Thoracic aorta (tissue), 2 donors: Measurements from ENCODE around the gene CNBD2. TPM values are rescaled to one million over a fixed set of nuclear protein-coding genes. Genes with fewer than 3 reads are reported as not detected.

ENCODE experiments used
- ATAC-seq: fragments of 150-250 bp; one replicate; pipeline ENCODE4 v1.8.0; 2017; ENCODE audit warnings: low read depth; ENCODE audit not compliant: insufficient number of reproducible peaks, low FRiP score
- DNase-seq: peaks from one replicate; pipeline ENCODE4 v3.0.0-alpha.2; 2020; ENCODE audit warnings: low spot score
- H3K27ac ChIP-seq, 2 donors: fragments of 200-600 bp; sonication (generic); 1 replicate in 1 of 2; 2 replicates in 1 of 2; pipeline ENCODE4 v1.5.1; 2016; ENCODE audit warnings: mild to moderate bottlenecking in 2 of 2, moderate library complexity in 2 of 2
- H3K27me3 ChIP-seq: fragments of 200-600 bp; sonication (generic); replicated peaks from 2 replicates; pipeline ENCODE4 v1.6.0; 2016; ENCODE audit warnings: mild to moderate bottlenecking; ENCODE audit not compliant: insufficient read depth
- H3K36me3 ChIP-seq: fragments of 200-600 bp; sonication (generic); one replicate; pipeline ENCODE4 v1.5.1; 2016
- H3K4me1 ChIP-seq, 2 donors: fragments of 200-600 bp; sonication (generic); 1 replicate in 1 of 2; 2 replicates in 1 of 2; pipeline versions ENCODE4 v1.5.1 to v1.6.0; 2016; ENCODE audit warnings: low read depth in 2 of 2, mild to moderate bottlenecking in 1 of 2; ENCODE audit not compliant: control insufficient read depth in 1 of 2
- H3K4me3 ChIP-seq: fragments of 200-600 bp; sonication (generic); 2 replicates; pipeline ENCODE4 v1.5.1; 2016; ENCODE audit warnings: mild to moderate bottlenecking
- H3K9me3 ChIP-seq: fragments of 200-600 bp; sonication (generic); 2 replicates; pipeline ENCODE4 v1.5.1; 2016
- total RNA-seq, 2 donors: library from RNA; depleted of rRNA; stranded (reverse); fragments of >200 nt; gene quantifications; one replicate each; pipeline versions ENCODE4 v1.1.0 to v1.2.3, GENCODE V29; 2016
- TF ChIP-seq, protein P1 (sequence below): fragments of 200-600 bp; sonication (generic); IDR thresholded peaks from one replicate; pipeline ENCODE4 v1.5.1; 2019; ENCODE audit warnings: antibody characterized with exemption

CNBD2 gene
- 1 to 10 TPM; 1.2 to 2.6 TPM for total RNA-seq

DNA sequence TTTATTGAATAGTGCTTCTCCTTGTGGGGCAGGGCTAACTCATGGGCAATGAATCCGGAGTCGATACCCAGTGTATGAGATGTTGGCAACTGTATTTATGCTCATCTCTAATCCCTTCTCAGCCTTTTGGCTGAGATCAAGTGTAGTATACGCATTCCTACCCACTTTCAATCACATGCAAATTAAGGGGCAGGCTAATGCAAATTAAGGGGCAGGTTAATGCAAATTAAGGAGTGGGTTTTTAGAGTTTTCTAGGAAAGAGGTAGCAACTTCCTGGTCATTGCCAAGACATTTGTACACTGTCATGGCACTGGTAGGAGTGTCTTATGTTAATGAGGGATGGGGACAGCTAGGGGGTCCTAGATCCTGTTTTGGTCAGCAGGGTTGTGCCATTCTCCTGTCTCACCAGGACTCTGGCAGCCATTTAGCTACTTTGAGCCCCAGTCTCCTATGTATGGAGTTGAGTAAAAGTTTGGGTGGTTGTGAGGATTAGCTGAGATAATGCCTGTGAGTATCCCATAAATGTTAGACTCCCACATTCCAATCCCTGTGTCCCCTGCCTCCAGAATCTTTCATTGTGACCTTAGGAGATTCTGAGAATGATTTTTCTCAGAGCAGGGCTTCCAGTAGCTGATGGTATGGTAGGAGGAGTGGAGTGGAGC lies at the start of gene CNBD2:
Gene CNBD2 (plus strand): TSS at position 612 of the 662 bp plus-strand sequence. CDS start 173 bp downstream, outside the sequence.
- no peaks in the 10 kb centered on the region for H3K4me1 ChIP-seq
- TF ChIP-seq, protein P1, sequence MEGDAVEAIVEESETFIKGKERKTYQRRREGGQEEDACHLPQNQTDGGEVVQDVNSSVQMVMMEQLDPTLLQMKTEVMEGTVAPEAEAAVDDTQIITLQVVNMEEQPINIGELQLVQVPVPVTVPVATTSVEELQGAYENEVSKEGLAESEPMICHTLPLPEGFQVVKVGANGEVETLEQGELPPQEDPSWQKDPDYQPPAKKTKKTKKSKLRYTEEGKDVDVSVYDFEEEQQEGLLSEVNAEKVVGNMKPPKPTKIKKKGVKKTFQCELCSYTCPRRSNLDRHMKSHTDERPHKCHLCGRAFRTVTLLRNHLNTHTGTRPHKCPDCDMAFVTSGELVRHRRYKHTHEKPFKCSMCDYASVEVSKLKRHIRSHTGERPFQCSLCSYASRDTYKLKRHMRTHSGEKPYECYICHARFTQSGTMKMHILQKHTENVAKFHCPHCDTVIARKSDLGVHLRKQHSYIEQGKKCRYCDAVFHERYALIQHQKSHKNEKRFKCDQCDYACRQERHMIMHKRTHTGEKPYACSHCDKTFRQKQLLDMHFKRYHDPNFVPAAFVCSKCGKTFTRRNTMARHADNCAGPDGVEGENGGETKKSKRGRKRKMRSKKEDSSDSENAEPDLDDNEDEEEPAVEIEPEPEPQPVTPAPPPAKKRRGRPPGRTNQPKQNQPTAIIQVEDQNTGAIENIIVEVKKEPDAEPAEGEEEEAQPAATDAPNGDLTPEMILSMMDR, result no peak
- no peak within 1 kb of the TSS for H3K4me3 ChIP-seq
- ATAC-seq (no peak), DNase-seq (no peak)
- H3K27ac ChIP-seq, result no peak within 1 kb of the TSS
- H3K9me3 ChIP-seq, result no peaks in the 10 kb centered on the region
- no peaks in the 10 kb centered on the region for H3K36me3 ChIP-seq
- H3K27me3 ChIP-seq, result no peaks in the 10 kb centered on the region

DNA sequence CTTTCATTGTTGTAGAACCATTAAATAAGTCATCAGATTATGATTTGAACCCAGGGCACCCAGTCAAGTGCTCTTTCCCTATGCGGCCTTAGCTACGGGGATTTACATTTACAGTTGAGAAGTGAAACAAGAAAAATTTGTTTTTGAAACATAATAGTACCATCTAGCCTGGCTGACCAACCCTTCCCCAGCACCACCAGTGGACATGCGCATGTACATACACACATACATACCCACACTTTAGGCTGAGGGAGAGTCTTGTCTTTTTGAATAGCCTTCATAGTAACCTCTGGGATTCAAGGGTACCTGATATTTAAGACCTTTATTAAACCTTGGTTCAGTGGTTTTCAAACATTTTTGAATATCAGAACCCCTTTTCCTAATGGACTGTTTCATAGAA lies 47.9 kb upstream of the CNBD2 start:
- H3K27me3 ChIP-seq, result no peaks in the 10 kb centered on the region
- TF ChIP-seq, protein P1, result no peak
- peaks cover 33% of the 10 kb centered on the region for H3K36me3 ChIP-seq
- ATAC-seq, result no peak
- no peak overlapping the region for H3K27ac ChIP-seq
- no peaks in the 10 kb centered on the region for H3K9me3 ChIP-seq
- no peaks in the 10 kb centered on the region for H3K4me1 ChIP-seq
- no peak overlapping the region for H3K4me3 ChIP-seq
- no peak for DNase-seq

DNA sequence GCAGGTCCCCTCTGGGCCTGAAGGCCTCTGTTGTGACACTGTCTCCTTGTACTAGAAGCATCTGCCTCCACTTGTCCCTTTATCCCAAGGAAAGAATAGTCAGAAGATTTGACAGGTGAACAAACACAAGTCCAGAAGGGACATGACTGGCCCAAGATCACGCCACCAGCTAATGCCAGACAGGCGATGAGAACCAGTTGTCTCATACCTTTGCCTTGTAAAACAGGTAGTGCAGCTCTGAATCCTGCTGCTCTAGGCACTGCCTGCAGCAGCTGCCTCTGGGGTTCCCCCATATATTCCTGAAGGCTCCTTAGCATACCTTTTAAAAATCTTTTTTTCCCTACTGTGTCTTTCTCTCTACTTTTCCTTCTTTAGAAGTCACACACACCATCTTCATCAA lies 39.1 kb upstream of the CNBD2 start:
- peaks cover 31% of the 10 kb centered on the region for H3K36me3 ChIP-seq

DNA sequence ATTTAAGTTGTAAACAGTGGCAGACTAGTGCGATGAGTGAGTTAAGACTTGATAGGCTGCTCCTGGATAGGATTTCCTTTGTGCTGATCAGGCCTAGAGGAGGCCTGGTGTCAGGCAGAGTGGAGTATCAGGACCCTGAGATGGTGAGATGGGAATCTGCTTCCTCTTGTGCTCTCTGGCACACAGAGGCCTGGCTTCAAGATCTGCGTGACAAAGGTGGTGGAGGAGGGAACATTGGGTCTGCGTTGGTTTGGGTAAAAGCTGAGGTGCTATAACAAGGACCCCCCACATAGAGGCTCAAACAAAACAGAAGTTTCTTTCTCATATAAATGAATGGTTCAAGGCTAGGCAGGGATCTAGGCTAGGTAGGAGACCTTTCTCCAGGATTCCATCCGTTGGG lies 34.3 kb upstream of the CNBD2 start:
- Histone ChIP-seq H3K4me3 (no peak overlapping the region), H3K27ac (no peak overlapping the region), H3K27me3 (no peaks in the 10 kb centered on the region), H3K36me3 (peaks cover 30% of the 10 kb centered on the region), H3K4me1 (no peaks in the 10 kb centered on the region), H3K9me3 (no peaks in the 10 kb centered on the region)
- TF ChIP-seq, protein P1, result no peak
- DNase-seq, result no peak
- ATAC-seq, result no peak

More for the DNA sequence above, 39.1 kb upstream of the CNBD2 start:
- no peak overlapping the region for H3K27ac ChIP-seq
- no peaks in the 10 kb centered on the region for H3K27me3 ChIP-seq
- TF ChIP-seq, protein P1, result no peak
- H3K9me3 ChIP-seq, result no peaks in the 10 kb centered on the region
- no peak overlapping the region for H3K4me3 ChIP-seq
- ATAC-seq, result no peak
- H3K4me1 ChIP-seq, result no peaks in the 10 kb centered on the region
- DNase-seq, result no peak

DNA sequence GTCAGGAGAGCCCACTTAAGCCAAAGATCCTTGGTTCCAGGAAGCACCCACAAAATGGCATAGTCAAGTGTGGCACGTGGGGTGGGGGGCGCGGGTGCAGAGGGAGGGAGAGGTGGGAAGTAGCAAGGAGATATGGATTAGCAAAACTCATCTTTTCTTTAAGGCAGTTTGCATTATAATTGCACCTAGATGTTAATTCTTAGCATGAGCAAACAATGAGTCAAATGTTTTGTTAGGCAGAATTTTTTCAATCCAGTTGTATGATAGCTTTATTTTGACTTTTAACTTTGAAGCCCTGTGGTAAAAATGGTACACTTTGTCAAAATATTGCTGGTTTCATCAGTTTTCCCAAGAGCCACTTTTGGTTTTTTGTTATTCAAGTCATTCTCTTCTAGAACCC lies 29.1 kb upstream of the CNBD2 start:
- Histone ChIP-seq H3K4me1 (peaks cover 0 to 4% of the 10 kb centered on the region in 2 donors), H3K36me3 (peaks cover 26% of the 10 kb centered on the region), H3K27ac (no peak overlapping the region), H3K4me3 (no peak overlapping the region), H3K27me3 (no peaks in the 10 kb centered on the region), H3K9me3 (no peaks in the 10 kb centered on the region)
- ATAC-seq (no peak), DNase-seq (no peak)
- TF ChIP-seq, protein P1, result no peak
